MCF 10A (cell line): Measurements from ENCODE around the gene SLPI. TPM values are rescaled to one million over a fixed set of nuclear protein-coding genes. Genes with fewer than 3 reads are reported as not detected.

Source experiments
- Bru-seq: library from RNA; stranded (reverse); fragments of 400-500 nt; gene quantifications from one replicate; lab custom pipeline; 2021; lab: Mats Ljungman, UMichigan
- BruChase-seq, 2 experiments: library from RNA; stranded (reverse); fragments of 400-500 nt; gene quantifications; one replicate each; lab custom pipeline; 2021; lab: Mats Ljungman, UMichigan
- BruUV-seq: library from RNA; stranded (reverse); fragments of 400-500 nt; replicated peaks from 2 replicates; lab custom pipeline; 2021; lab: Mats Ljungman, UMichigan
- CTCF ChIA-PET: fragments of 300-600 bp; sonication (Branson Sonifier 250); formaldehyde crosslinking; extraction: SDS; loops from one replicate; lab custom pipeline; 2021; ENCODE audit warnings: antibody characterized with exemption, inconsistent platforms; lab: Yijun Ruan, JAX
- POLR2A ChIA-PET: fragments of 300-600, 350-650 bp; sonication (Branson Sonifier 250); formaldehyde crosslinking; extraction: SDS; loops from one replicate; lab custom pipeline; 2020; ENCODE audit warnings: antibody characterized with exemption, inconsistent platforms; lab: Yijun Ruan, JAX
- DNase-seq: peaks from one replicate; pipeline ENCODE4 v3.0.0-alpha.2; 2018; ENCODE audit not compliant: unreplicated experiment
- H3K27ac Mint-ChIP-seq: one replicate; pipeline ENCODE4 v1.8.0; 2022; ENCODE audit warnings: mild to moderate bottlenecking, low read depth, mixed read lengths; ENCODE audit not compliant: unreplicated experiment
- H3K27me3 Mint-ChIP-seq: one replicate; pipeline ENCODE4 v1.8.0; 2022; ENCODE audit warnings: mixed read lengths; ENCODE audit not compliant: insufficient read depth, unreplicated experiment
- H3K36me3 Mint-ChIP-seq: one replicate; pipeline ENCODE4 v1.8.0; 2022; ENCODE audit warnings: mild to moderate bottlenecking, moderate library complexity, mixed read lengths; ENCODE audit not compliant: insufficient read depth, unreplicated experiment
- H3K4me1 Mint-ChIP-seq: one replicate; pipeline ENCODE4 v1.8.0; 2022; ENCODE audit warnings: mixed read lengths; ENCODE audit not compliant: insufficient read depth, unreplicated experiment
- H3K4me3 Mint-ChIP-seq: one replicate; pipeline ENCODE4 v1.8.0; 2022; ENCODE audit warnings: mild to moderate bottlenecking, moderate library complexity, mixed read lengths; ENCODE audit not compliant: unreplicated experiment
- H3K9me3 Mint-ChIP-seq: one replicate; pipeline ENCODE4 v1.8.0; 2022; ENCODE audit warnings: mixed read lengths; ENCODE audit not compliant: unreplicated experiment
- intact Hi-C: fragments of 100-400 bp; cut with micrococcal nuclease; formaldehyde crosslinking; loops from 2 replicates; pipeline ENCODE4 v1.14.1; 2022
- long read RNA-seq: library from polyadenylated mRNA; stranded (forward); transcript quantifications from one replicate; pipeline ENCODE4 v2.0.0, GENCODE V29; 2022
- total RNA-seq: library from RNA; stranded (reverse); gene quantifications from 2 replicates; pipeline ENCODE4 v1.2.3, GENCODE V29; 2022
- TF ChIP-seq, protein P1 (sequence below): fragments of 200-600 bp; IDR thresholded peaks from one replicate; pipeline ENCODE4 v1.8.0; 2022; ENCODE audit warnings: antibody characterized with exemption, mild to moderate bottlenecking; ENCODE audit not compliant: unreplicated experiment

The SLPI gene, protein sequence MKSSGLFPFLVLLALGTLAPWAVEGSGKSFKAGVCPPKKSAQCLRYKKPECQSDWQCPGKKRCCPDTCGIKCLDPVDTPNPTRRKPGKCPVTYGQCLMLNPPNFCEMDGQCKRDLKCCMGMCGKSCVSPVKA
- total RNA-seq (273 and 284 TPM in 2 replicates), Bru-seq, nascent RNA (percentile 89 among the genes with signal in this experiment), BruChase-seq, experiment 1, labeled RNA remaining after a 6-hour chase (percentile 89 among the genes with signal in this experiment), BruChase-seq, experiment 2, labeled RNA remaining after a 2-hour chase (percentile 81 among the genes with signal in this experiment)
- long read RNA-seq, transcript SLPI-201 (4 exons, 596 nt), result major isoform, 113 of 140 reads
- long read RNA-seq, partial matches to known transcripts, result 18 of 140 reads
- long read RNA-seq, other reads (novel, unspliced or antisense), result 9 of 140 reads

DNA sequence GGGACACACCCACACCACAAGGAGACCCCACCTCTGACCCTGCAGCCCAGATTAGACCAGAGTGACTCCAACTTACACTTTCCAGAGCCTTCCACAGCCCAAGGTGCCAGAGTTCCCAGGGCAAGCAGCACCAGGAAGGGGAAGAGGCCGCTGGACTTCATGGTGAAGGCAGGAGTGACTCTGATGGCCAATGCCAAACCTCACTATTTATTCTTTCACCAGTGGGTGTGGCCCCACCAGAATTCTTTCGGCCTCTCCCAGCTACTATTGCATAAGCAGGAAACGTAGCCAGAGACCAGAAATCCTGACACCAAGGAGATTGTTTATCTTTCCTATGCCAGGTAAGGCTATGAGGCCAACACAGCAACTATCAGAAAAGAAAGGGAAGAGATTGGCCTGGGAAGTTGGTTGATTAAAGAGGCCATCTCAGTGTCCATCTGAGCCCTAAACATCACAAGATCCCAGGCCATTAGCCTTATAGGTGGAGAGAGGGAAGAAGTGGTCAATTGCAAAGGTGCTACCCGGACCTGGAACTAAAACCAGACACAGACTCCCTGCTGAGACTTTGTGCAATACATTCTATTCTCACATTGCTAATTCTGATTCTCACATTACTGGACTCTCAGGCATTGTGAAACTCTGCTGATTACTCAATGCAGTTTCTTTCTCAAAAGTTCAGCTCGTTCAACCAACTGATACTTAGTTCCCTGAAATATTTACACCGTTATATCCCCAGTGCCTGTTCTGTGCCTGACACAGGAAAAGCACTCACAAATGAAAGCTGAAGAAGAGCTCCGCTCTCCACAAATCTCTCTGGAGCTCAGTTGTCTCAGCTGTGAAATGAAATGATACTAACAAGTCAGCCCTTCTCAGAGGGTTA is at the start of gene SLPI:
TSS of gene SLPI (minus strand) at position 182 of the 880 bp plus-strand sequence. CDS start at position 161, 21 bp downstream.
- Mint-ChIP-seq H3K36me3 (peaks cover 18% of the 10 kb centered on the region), H3K4me3 (peak within 1 kb of the TSS; percentile 79), H3K27ac (peak within 1 kb of the TSS; percentile 95), H3K9me3 (peaks cover 3% of the 10 kb centered on the region), H3K4me1 (peaks cover 60% of the 10 kb centered on the region), H3K27me3 (no peaks in the 10 kb centered on the region)
- peak; percentile 99 for DNase-seq
- intact Hi-C loops, result no loop called here
- BruUV-seq, result no TSS peak
- POLR2A ChIA-PET, result interaction anchor here (0.6 to 3.3 kb wide), 46 partner anchors 8 to 526 kb away, joined by 3 to 23 read pairs (median 4); partner anchors contain the start of genes PI3, PIGT, SEMG2 and SYS1
- TF ChIP-seq, protein P1, sequence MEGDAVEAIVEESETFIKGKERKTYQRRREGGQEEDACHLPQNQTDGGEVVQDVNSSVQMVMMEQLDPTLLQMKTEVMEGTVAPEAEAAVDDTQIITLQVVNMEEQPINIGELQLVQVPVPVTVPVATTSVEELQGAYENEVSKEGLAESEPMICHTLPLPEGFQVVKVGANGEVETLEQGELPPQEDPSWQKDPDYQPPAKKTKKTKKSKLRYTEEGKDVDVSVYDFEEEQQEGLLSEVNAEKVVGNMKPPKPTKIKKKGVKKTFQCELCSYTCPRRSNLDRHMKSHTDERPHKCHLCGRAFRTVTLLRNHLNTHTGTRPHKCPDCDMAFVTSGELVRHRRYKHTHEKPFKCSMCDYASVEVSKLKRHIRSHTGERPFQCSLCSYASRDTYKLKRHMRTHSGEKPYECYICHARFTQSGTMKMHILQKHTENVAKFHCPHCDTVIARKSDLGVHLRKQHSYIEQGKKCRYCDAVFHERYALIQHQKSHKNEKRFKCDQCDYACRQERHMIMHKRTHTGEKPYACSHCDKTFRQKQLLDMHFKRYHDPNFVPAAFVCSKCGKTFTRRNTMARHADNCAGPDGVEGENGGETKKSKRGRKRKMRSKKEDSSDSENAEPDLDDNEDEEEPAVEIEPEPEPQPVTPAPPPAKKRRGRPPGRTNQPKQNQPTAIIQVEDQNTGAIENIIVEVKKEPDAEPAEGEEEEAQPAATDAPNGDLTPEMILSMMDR, result no peak
- CTCF ChIA-PET, result interaction anchor here (0.6 to 12.6 kb wide), 18 partner anchors 12 to 716 kb away, joined by 3 to 154 read pairs (median 4); no protein-coding TSS in a partner anchor

DNA sequence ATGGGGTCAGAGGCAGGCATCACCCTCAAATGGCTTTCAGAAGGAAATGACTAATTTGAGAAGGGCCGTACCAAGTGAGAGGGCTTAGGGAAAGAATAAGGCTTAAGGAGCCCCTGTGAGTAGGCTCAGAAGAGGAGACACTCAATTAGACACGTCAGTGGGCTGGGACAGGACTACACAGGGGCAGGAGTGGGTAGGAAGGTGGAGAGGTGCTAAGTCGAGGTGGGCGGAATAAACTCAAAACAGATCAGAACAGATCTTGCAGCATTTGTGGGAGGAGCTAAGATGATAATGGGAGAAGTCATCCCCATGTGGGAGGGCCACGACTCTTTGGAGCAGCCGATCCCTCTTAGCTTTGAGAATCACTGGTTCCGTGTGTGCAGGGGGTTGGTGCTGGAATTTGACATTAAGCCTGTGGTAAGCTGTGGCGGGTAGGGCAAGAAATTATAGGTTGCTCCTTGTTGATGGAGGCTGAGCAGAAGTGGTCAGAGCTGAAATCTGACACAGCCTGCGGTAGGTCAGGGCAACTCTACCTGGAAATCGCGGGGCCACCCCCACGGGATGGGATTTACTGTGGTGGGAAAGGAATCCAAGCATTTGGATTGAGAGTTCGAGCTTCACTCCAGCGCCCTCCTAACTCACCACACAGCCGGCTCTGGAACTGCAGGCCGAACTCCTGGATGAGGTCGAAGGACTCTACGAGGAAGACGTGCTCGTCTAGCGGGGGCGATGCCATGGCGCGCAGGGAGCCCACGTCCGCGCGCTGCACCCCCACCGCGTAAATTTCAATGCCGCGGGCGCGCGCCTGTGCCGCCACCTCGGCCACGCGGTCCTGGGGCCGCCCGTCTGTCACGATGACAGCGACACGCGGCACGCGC is 49.5 kb upstream of the SLPI start:
- POLR2A ChIA-PET, result interaction anchor here (0.6 kb wide), 1 partner anchor 156 kb away, joined by 3 read pairs; no protein-coding TSS in a partner anchor

DNA sequence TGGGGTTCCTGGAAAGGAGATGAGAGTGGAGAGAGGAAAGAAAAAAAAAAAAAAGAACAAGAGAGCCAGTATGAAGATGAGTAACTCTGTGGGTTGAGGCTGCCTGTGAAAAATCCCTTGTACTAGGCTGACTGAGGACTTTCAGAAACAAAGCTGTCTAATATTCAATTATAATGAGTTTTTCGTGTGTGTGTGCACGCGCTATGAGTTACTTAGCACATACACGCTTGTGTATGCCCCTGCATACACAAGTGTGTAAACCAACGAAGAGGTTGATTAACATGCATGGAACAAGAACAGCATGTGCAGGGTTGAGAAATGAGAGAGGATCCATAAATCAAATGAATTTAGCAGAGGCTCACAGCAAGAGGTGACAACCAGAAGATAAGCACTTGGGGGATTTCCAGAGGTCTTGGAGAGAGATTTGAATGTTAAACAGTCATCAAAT is 47.5 kb upstream of the SLPI start:
- no peak overlapping the region for H3K27ac Mint-ChIP-seq
- BruUV-seq, result no TSS peak
- DNase-seq, result no peak
- no peak overlapping the region for H3K4me3 Mint-ChIP-seq
- no peaks in the 10 kb centered on the region for H3K27me3 Mint-ChIP-seq
- TF ChIP-seq, protein P1, result no peak
- CTCF ChIA-PET, result interaction anchor here (0.6 to 6.1 kb wide), 14 partner anchors 9 to 282 kb away, joined by 3 to 104 read pairs (median 4); no protein-coding TSS in a partner anchor
- H3K4me1 Mint-ChIP-seq, result no peaks in the 10 kb centered on the region
- POLR2A ChIA-PET, result no interaction called here
- H3K36me3 Mint-ChIP-seq, result no peaks in the 10 kb centered on the region
- intact Hi-C loops, result no loop called here
- H3K9me3 Mint-ChIP-seq, result no peaks in the 10 kb centered on the region

More for the DNA sequence above, 49.5 kb upstream of the SLPI start:
- Mint-ChIP-seq H3K27ac (no peak overlapping the region), H3K27me3 (no peaks in the 10 kb centered on the region), H3K4me3 (no peak overlapping the region), H3K4me1 (no peaks in the 10 kb centered on the region), H3K9me3 (no peaks in the 10 kb centered on the region), H3K36me3 (no peaks in the 10 kb centered on the region)
- CTCF ChIA-PET, result interaction anchor here (0.6 to 6.1 kb wide), 9 partner anchors 11 to 467 kb away, joined by 3 to 104 read pairs (median 4); no protein-coding TSS in a partner anchor
- no peak for DNase-seq
- no TSS peak for BruUV-seq
- TF ChIP-seq, protein P1, result no peak
- intact Hi-C loops, result no loop called here
